Epithelial cell of esophagus (primary cell): ENCODE measurements around the gene SMG6.
A peak's percentile ranks its signal among the peaks of the same experiment; 100 is the strongest.
"Not testable (repeated sequence)": the region's sequence is repeated elsewhere in the genome, so short reads cannot be mapped to it uniquely, and the experiment has no call there.

Experiments
- DNase-seq: peaks from one replicate; pipeline ENCODE4 v3.0.0; 2010; ENCODE audit warnings: low read depth
- H3K4me3 ChIP-seq: 2 replicates; pipeline ENCODE4 v1.5.1; 2011; ENCODE audit warnings: mild to moderate bottlenecking, low read length, control low read depth
- TF ChIP-seq, protein P1 (sequence below): IDR thresholded peaks from 2 replicates; pipeline ENCODE4 v1.5.1; 2011; ENCODE audit warnings: low read depth, mild to moderate bottlenecking, low read length, control low read depth, inconsistent platforms; ENCODE audit not compliant: insufficient read depth; ENCODE audit errors: missing control alignments

Gene SMG6

DNA sequence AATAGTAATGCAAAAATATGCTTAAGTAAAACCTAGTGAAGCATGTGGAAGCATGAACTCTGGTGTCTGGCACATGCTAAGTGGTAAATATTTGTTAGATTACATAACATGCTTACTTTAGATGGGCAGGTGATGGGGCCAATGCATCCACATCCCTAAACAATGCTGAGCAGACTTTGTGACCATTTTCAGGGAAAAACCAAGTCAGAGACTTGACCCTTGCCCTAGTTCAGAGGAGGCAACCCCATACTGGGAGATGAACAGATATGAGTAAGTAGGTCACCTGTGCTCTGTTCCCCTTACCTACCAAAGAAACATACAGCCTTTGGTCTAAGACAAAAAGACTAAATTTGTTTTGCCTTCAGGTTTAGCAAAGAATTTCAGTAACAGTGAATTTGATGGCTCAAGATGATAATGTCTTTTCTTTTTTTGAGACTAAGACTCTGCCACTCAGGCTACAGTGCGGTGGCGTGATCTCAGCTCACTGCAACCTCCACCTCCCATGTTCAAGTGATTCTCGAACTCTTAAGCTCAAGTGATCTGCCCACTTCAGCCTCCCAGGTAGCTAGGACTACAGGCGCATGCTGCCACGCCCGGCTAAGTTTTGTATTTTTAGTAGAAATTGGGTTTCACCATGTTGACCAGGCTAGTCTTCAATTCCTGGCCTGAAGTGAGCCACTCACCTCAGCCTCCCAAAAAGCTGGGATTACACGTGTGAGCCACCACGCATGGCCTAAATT, 157.3 kb downstream of the SMG6 start:
- TF ChIP-seq, protein P1, sequence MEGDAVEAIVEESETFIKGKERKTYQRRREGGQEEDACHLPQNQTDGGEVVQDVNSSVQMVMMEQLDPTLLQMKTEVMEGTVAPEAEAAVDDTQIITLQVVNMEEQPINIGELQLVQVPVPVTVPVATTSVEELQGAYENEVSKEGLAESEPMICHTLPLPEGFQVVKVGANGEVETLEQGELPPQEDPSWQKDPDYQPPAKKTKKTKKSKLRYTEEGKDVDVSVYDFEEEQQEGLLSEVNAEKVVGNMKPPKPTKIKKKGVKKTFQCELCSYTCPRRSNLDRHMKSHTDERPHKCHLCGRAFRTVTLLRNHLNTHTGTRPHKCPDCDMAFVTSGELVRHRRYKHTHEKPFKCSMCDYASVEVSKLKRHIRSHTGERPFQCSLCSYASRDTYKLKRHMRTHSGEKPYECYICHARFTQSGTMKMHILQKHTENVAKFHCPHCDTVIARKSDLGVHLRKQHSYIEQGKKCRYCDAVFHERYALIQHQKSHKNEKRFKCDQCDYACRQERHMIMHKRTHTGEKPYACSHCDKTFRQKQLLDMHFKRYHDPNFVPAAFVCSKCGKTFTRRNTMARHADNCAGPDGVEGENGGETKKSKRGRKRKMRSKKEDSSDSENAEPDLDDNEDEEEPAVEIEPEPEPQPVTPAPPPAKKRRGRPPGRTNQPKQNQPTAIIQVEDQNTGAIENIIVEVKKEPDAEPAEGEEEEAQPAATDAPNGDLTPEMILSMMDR = no peak
- no peak overlapping the region for H3K4me3 ChIP-seq
- DNase-seq = no peak

DNA sequence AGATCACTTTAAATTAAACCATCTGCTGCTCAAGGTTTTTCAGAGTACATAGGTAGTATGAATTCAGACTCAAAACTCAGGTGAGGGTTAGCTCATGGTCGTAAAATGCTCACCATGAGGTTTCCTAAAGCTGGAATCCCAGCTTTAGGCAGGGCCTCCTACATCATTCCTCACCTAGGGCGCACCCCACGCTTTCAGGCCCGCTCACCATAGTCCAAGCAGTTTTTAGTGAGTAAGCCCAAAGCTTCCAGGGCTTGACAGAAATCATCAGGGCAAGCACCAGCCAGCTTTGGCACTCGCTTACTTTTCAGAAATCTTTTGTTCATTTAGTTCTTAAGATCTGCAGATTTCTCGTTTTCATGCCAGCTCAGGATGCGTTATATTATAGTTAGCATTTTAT, 158.9 kb downstream of the SMG6 start:
- DNase-seq = no peak
- TF ChIP-seq, protein P1 = no peak
- no peak overlapping the region for H3K4me3 ChIP-seq

DNA sequence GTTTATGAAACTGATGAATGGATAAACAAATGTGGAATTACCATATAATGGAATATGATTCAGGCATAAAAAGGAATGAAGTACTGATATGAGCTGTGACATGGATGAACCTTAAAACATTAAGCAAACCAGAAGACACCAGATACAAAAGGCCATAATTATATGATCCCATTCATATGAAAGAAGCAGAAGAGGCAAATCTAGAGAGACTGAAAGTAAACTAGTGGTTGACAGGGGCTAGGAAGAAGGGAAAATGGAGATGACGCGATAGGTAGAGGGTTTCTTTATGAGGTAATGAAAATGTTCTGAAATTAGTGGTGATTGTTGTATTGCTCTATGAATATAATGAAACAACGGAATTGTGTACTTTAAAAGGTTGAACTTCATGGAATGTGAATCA, 160.3 kb downstream of the SMG6 start:
- no peak for DNase-seq
- TF ChIP-seq, protein P1 = no peak

DNA sequence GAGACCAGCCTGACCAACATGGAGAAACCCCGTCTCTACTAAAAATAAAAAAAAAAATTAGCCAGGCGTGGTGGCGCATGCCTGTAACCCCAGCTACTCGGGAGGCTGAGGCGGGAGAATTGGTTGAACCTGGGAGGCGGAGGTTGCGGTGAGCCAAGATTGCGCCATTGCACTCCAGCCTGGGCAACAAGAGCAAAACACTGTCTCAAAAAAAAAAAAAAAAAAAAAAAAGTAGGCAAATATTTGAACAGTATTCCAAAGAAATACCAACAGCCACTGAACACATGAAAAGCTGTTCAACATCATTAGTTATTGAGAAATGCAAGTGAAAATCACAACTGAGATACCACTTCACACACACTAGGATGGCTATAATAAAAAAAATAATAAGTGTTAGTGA, 160.9 kb downstream of the SMG6 start:
- H3K4me3 ChIP-seq, DNase-seq: not testable (repeated sequence)

More for the DNA sequence above, 160.3 kb downstream of the SMG6 start:
- H3K4me3 ChIP-seq = no peak overlapping the region

DNA sequence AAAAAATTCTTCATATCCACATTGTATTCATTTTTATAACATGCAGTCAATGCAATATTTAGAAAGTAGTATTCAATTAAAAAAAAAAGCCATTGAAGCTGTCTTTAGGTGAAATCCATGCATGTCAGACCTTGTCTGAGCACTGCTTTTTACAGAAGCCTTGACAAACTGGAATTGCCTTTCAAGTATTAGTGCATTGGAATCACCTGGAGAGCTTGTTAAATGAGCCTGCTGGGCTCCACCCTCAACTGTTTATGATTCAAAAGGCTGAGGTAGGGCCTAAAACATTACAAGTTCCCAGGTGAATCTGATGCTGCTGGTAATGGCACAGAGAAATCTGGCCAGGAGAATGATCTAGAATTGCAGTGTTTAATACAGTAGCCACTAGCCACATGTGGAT, 162.9 kb downstream of the SMG6 start:
- peak; percentile 89 for DNase-seq
- H3K4me3 ChIP-seq = no peak overlapping the region
- TF ChIP-seq, protein P1 = no peak

DNA sequence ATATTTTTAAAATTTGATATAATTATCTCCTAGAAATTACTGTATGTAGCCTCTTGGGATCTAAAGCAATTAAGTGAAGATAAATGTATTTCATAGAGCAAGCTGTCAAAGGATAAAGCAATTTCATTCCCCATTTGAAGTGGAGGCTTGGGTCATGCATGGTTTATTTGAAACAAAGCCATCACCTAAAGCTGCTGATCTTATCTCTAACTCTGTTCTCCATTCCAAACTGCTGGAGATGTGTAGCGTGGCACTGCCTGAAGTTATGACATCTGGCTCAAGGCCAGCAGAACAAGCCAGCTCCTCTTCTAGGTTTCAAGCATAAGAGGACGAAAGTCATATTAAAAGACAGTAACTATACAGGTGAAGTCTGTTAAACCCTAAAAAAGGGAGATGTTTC, 164.8 kb downstream of the SMG6 start:
- DNase-seq = no peak

DNA sequence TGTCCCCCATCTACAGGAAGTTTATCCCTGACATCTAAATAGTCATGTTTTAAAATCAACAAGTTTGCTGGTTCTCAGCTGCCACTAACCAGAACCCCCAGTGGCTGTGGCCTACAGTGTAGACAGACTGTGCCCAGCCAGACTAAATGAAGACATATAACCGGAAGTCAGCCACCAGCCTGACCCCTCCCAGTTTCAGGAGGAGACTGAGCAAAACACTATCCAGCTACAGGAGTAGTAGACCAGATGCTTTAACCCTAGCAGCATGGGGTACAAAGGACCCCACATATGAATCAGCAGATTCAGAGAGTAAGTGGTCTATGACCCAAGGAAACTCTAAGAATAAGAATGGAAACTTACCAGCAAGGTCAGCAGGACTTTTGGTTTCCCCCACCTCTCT, 165.3 kb downstream of the SMG6 start:
- no peak overlapping the region for H3K4me3 ChIP-seq
- DNase-seq = no peak
- TF ChIP-seq, protein P1 = no peak

More for the DNA sequence above, 164.8 kb downstream of the SMG6 start:
- no peak overlapping the region for H3K4me3 ChIP-seq
- TF ChIP-seq, protein P1 = no peak
